ENCODE results near the gene COG5. TPM values are rescaled to one million over a fixed set of nuclear protein-coding genes. Genes with fewer than 3 reads are reported as not detected.

Gene COG5
- total and polyA plus RNA-seq, 9 of the 15 experiments (the other 6 are each of a cell fraction or from before 2014, with no cell fraction given), result 15.3 to 75.1 (median 56.4) TPM

DNA sequence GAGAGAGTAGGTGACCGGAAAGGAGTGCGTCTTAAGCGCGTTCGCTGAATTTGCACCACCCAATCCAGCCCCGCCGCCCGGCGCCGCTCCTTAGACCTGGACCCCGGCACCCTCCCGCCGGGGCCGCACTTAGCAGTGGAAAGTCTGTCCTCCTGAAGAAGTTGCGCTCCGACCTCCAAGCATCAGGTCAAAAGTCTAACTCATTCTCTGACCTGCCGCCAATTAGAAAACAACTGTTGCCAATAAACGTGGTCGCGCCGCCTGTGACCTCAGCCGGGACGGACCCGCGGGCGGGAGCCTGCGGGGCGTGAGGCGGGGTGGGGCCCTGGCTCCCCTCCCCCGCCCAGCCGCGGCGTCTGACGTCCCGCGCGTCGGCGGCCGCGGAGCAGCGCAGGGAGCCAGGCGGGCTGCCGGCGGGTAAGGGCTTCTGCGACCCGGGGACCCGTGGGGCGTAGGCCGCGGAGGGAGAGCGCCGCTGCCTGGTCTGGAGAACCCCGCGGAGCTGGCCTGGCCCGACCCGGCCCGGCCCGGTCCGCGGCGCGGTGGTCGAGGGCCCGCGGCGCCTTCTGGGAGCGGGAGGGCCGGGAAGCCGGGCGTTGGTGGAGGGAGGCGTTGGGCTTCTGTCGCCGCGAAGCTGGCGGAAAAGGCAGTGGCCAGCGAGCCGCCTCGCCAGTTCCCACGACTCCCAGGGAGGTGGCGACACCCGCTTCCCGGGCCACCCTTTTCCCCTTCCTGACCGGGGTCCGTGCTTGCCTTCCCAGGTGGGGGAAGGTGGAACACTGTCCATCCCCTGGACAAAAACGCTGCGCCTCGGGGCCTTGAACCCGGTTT lies 16.4 kb upstream of the COG5 start, which contains the start of gene BCAP29 (continued):
- TF ChIP-seq, protein P1, sequence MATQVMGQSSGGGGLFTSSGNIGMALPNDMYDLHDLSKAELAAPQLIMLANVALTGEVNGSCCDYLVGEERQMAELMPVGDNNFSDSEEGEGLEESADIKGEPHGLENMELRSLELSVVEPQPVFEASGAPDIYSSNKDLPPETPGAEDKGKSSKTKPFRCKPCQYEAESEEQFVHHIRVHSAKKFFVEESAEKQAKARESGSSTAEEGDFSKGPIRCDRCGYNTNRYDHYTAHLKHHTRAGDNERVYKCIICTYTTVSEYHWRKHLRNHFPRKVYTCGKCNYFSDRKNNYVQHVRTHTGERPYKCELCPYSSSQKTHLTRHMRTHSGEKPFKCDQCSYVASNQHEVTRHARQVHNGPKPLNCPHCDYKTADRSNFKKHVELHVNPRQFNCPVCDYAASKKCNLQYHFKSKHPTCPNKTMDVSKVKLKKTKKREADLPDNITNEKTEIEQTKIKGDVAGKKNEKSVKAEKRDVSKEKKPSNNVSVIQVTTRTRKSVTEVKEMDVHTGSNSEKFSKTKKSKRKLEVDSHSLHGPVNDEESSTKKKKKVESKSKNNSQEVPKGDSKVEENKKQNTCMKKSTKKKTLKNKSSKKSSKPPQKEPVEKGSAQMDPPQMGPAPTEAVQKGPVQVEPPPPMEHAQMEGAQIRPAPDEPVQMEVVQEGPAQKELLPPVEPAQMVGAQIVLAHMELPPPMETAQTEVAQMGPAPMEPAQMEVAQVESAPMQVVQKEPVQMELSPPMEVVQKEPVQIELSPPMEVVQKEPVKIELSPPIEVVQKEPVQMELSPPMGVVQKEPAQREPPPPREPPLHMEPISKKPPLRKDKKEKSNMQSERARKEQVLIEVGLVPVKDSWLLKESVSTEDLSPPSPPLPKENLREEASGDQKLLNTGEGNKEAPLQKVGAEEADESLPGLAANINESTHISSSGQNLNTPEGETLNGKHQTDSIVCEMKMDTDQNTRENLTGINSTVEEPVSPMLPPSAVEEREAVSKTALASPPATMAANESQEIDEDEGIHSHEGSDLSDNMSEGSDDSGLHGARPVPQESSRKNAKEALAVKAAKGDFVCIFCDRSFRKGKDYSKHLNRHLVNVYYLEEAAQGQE (IDR thresholded peaks at IDR 0.05; ENCODE audit: borderline replicate concordance), result peak; percentile 68
- TF ChIP-seq, protein P1 (CRISPR knock-in tag; IDR thresholded peaks at IDR 0.05; ENCODE audit: low read depth), result peak; percentile 86
- TF ChIP-seq, protein P2, sequence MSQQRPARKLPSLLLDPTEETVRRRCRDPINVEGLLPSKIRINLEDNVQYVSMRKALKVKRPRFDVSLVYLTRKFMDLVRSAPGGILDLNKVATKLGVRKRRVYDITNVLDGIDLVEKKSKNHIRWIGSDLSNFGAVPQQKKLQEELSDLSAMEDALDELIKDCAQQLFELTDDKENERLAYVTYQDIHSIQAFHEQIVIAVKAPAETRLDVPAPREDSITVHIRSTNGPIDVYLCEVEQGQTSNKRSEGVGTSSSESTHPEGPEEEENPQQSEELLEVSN (IDR thresholded peaks at IDR 0.05; ENCODE audit: borderline replicate concordance in 1 of 2, extremely low read depth in 1 of 2, insufficient read depth in 1 of 2, insufficient read length in 1 of 2, low read depth in 1 of 2, low read length in 1 of 2, poor library complexity in 1 of 2, severe bottlenecking in 1 of 2), result peak; percentile 80 to 82
- TF ChIP-seq ZBTB17 (CRISPR knock-in tag; IDR thresholded peaks at IDR 0.05) (peak; percentile 90), ZNF717 (CRISPR knock-in tag; IDR thresholded peaks at IDR 0.05) (no peak), HCFC1 (IDR thresholded peaks at IDR 0.05; ENCODE audit: low read depth, low read length) (peak; percentile 68), KLF1 (tag; IDR thresholded peaks at IDR 0.05) (peak; percentile 97), ZNF232 (CRISPR knock-in tag; IDR thresholded peaks at IDR 0.05) (0 out of 2 replicates have a peak, but pooled peaks have one; percentile 53), TGIF2 (CRISPR knock-in tag; IDR thresholded peaks at IDR 0.05) (no peak), GATAD2A (IDR thresholded peaks at IDR 0.05) (peak; percentile 84; the same call in 1 of the 2 replicates), ERF (CRISPR knock-in tag; IDR thresholded peaks at IDR 0.05) (peak; percentile 96), ETV1 (tag; conservative IDR thresholded peaks at IDR 0.05; ENCODE audit: low read depth) (peak; percentile 51; the same call in 1 of the 2 replicates), FIP1L1 (IDR thresholded peaks at IDR 0.05; ENCODE audit: low read depth, low read length, poor library complexity, severe bottlenecking) (peak; percentile 97), ADNP (tag; IDR thresholded peaks at IDR 0.05) (no peak), HNRNPL (IDR thresholded peaks at IDR 0.05; ENCODE audit: low read depth, low read length) (peak; percentile 77; the same call in 1 of the 2 replicates), PML (IDR thresholded peaks at IDR 0.05; ENCODE audit: low read length) (peak; percentile 83)
- TF ChIP-seq, protein P3, sequence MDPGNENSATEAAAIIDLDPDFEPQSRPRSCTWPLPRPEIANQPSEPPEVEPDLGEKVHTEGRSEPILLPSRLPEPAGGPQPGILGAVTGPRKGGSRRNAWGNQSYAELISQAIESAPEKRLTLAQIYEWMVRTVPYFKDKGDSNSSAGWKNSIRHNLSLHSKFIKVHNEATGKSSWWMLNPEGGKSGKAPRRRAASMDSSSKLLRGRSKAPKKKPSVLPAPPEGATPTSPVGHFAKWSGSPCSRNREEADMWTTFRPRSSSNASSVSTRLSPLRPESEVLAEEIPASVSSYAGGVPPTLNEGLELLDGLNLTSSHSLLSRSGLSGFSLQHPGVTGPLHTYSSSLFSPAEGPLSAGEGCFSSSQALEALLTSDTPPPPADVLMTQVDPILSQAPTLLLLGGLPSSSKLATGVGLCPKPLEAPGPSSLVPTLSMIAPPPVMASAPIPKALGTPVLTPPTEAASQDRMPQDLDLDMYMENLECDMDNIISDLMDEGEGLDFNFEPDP (CRISPR knock-in tag; IDR thresholded peaks at IDR 0.05), result 0 out of 2 replicates have a peak, but pooled peaks have one; percentile 54
